A673 (cell line): ENCODE data around the gene CCL1.

Experiments
- CTCF ChIP-seq: fragments of 300-800, 200-600 bp; sonication (generic); conservative IDR thresholded peaks from 2 replicates; pipeline ENCODE4 v1.5.1; 2017; ENCODE audit warnings: low read depth, mild to moderate bottlenecking, antibody characterized with exemption, low read length, moderate library complexity, mixed read lengths
- EZH2 ChIP-seq: fragments of 200-600 bp; sonication (generic); IDR thresholded peaks from 2 replicates; pipeline ENCODE4 v1.6.1; 2017; ENCODE audit warnings: borderline replicate concordance, low read depth, mild to moderate bottlenecking, mixed read lengths, antibody characterized with exemption, low read length; ENCODE audit not compliant: poor library complexity, severe bottlenecking

GRCh38 chr17:34397265-34397664, 34.2 kb upstream of the CCL1 start:
- TF ChIP-seq CTCF, result no peak
- TF ChIP-seq EZH2, result no peak
